GM23248 (cell line): ENCODE results near the gene BECN2.

Experiments used
- EZH2 ChIP-seq: fragments of 200-600 bp; sonication (generic); IDR thresholded peaks from 2 replicates; pipeline ENCODE4 v1.6.1; 2018; ENCODE audit warnings: antibody characterized with exemption, mild to moderate bottlenecking; ENCODE audit not compliant: insufficient read depth, poor library complexity, severe bottlenecking
- EZH2phosphoT487 ChIP-seq: fragments of 200-600 bp; sonication (generic); IDR thresholded peaks from 2 replicates; pipeline ENCODE4 v1.6.1; 2018; ENCODE audit warnings: antibody characterized with exemption, moderate library complexity, mild to moderate bottlenecking, low read depth; ENCODE audit not compliant: insufficient read depth

- TF ChIP-seq EZH2phosphoT487 (no peak), EZH2 (no peak)
These were observed 21.5 kb downstream of the BECN2 start for GRCh38 chr1:241979071-241979470.
